NCI-H187 (cell line): ENCODE data around the gene RNU1-2.
"Not testable (repeated sequence)": the region's sequence is repeated elsewhere in the genome, so short reads cannot be mapped to it uniquely, and the experiment has no call there.

Experiments used
- DNase-seq, 2 experiments: peaks; one replicate each; lab custom pipeline; 2025; lab: John Stamatoyannopoulos, UW

RNU1-2 gene

GRCh38 chr1:16895598-16896315 lies at the start of gene RNU1-2:
Gene RNU1-2 (plus strand): TSS chr1:16895980.
- DNase-seq = peak; percentile 77 to 80

DNA sequence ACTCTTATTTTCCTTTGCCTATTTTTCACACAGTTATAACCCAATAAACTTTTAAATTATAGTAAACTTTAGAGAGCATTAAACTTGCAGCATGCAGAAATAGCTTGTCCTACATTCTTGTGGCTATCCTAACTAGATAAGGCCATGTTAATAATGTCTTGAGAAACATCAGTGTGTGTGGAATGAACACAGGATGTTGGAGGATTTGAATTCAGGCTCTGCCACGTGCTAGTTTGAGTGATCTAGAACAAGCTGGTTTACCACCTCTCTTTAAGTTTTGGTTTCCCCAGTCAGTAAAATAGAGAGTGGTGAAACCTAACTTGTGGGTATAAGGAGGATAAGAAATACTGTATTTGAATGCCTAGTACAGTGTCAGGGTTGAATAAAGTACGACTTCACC lies 39.6 kb upstream of the RNU1-2 start:
- not testable (repeated sequence) for DNase-seq

GRCh38 chr1:16859167-16860041 lies 36.4 kb upstream of the RNU1-2 start:
- not testable (repeated sequence) for DNase-seq

- not testable (repeated sequence) for DNase-seq
These were observed 35.7 kb upstream of the RNU1-2 start for GRCh38 chr1:16860048-16860447.

- not testable (repeated sequence) for DNase-seq
These were observed 33.9 kb upstream of the RNU1-2 start for GRCh38 chr1:16861832-16862245.

DNA sequence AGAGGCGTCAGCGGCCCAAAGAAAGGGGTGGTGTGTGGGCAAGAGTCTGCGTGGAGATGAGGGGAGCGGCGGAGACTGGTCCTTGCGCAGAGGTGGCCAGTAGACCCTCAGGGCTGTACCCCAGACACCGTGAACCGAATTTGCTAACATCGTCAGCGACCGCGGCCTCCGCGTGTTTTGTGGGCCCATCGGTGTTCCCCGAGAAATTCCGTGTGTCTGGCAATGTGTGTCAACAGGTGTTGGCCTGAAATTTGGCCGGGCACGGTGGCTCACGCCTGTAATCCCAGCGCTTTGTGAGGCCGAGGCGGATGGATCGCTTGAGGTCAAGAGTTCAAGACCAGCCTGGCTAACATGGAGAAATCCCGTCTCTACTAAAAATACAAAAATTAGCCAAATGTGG lies 33.4 kb upstream of the RNU1-2 start:
- DNase-seq = not testable (repeated sequence)

- DNase-seq = not testable (repeated sequence)
These were observed 32.8 kb upstream of the RNU1-2 start for GRCh38 chr1:16863024-16863423.

- DNase-seq = not testable (repeated sequence)
These were observed 28.7 kb upstream of the RNU1-2 start for GRCh38 chr1:16866926-16867707.

DNA sequence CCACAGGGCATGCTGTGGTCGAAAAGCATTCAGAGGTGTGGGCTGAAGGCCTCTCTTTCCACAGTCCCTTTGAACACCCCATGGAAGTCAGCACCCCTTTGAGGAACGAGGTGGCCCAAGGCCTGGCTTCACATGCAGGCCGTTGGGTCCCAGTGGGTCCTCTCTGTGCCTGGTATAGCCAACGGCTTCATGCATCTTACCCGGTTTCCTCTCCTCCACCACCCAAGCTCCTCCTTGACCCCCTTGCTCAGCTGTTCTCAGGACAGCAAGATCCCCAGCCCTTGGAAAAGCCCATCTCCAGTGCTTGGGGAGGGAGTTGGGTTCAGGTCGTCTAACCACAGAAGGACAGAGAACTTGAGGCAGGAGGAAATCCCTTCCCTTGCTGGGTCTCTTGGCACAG lies 27.0 kb upstream of the RNU1-2 start:
- DNase-seq = not testable (repeated sequence)

DNA sequence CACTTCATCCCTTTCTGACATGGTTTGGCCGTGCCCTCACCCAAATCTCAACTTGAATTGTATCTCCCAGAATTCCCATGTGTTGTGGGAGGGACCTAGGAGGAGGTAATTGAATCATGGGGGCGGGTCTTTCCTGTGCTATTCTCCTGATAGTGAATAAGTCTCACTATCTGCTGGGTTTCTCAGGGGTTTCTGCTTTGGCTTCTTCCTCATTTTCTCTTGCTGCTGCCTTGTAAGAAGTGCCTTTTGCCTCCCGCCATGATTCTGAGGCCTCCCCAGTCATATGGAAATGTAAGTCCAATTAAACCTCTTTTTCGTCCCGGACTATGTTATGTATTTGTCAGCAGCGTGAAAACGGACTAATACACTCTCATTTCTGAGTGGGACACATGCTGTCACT lies 25.8 kb upstream of the RNU1-2 start:
- DNase-seq = not testable (repeated sequence)

GRCh38 chr1:16871171-16871570 lies 24.6 kb upstream of the RNU1-2 start:
- DNase-seq = not testable (repeated sequence)

DNA sequence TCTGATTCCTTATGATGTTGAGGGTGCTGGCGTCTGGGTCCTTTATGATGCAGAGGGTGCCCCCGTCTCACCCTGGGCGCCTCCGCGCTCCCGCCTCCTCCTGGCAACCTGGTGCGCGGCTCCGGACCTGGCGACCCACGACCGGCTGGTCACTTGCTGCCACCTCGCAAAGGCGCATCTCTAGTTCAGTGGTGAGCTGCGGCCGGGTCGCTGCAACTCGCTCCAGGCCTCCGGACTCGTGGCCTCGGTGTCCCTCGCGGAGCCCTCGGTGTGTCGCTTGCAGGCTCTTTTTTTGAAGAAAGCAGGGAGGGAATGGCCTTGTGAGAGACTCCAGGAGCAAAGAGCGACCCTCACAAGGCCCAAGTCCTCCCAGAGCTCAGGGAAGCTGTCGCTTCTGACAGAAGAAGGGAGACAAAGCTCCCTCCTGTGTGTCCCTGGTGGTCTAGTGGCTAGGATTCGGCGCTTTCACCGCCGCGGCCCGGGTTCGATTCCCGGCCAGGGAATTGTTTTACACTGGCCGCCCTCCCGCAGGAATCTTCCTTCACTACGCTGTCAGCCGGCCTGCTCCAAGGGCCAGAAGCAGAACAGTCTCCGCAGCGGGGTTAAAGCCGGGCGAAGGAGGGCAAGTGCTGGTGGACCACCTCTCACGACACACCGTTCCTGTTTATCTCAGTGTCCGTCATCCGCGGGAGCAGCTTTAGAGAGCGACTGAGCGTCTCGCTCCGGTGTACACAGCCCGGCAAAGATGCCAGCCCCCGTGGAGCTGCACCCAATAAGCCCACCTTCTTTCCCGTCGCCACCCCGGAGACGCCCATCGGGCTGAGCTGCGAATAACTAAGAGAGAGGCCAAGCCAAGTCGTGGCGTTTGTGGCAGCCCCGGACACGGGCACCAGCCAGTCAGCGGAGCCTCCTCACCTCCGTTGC lies 23.4 kb upstream of the RNU1-2 start:
- DNase-seq = not testable (repeated sequence)

DNA sequence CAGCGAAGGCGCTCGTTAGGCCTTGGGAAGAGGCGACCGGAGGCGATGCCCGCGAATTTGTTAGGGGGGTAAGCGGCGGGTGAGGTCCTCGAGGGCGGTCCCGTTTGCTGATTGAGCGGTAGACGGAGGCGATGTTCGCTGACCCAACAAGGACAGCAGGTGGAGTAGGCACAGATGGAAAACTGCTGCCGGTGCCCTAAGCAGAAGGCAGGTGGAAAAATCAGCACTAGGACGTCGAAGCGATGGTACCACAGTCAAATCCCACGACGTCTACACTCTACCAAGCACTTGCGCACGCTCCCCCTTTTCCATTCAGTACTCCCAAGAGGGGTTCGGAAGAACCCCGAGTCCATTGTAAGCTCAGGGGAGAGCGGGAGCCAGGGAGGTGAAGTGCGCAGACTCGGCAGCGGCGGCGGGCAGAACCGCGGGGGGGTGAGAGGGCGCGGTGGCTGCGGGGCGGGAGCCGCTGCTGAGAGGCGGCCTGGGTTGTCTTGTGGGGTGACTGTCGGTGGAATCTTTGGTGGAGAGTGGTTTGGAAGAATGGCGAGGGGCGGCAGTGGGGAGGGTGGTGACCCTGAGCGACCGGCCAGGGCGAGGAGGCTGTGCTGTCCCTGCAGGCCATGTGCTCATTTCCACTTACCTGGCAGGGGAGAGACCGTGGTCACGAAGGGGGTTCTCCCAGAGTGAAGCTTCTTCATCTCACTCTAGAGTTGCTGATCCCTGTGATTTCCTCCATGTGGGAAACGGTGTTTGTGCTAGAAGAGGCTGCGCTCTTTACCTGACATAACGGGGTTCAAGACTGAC lies 22.5 kb upstream of the RNU1-2 start:
- peak in 1 of 2 experiments; percentile 8 for DNase-seq

DNA sequence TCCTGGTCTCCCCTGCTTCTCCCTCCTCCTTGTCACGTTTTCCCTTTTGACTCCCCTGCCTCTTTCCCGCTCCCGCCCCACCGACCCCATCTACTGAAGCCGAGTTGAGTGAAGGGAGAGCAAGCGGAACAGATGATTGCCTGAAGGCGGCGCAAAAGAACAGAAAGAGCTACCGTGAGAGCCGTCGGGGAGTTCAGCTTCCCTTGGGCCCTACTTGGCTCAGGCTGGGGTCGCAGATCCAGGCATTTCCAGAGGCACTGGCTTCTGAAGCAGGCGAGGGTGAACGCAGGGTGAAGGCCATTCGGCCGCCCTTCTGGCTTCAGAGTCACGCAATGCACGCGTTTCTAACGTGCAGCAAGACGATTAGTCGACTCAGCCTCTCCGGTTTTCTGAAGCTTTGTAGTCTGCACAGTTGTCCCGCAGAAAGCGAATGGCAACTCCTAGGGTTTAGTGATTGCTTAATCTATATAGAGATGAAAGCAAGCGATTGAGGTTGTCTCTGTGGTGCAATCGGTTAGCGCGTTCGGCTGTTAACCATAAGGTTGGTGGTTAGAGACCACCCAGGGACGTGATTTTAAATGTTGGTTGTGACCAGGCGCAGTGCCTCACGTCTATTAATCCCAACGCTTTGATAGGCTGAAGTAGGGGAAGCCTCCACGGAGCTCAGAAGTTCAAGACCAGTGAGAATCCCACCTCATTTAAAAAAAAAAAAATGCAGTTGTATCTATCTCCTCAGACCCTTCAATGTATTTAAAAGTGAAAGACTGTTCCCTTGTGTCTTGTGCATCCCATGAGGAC lies 20.6 kb upstream of the RNU1-2 start:
- not testable (repeated sequence) for DNase-seq

DNA sequence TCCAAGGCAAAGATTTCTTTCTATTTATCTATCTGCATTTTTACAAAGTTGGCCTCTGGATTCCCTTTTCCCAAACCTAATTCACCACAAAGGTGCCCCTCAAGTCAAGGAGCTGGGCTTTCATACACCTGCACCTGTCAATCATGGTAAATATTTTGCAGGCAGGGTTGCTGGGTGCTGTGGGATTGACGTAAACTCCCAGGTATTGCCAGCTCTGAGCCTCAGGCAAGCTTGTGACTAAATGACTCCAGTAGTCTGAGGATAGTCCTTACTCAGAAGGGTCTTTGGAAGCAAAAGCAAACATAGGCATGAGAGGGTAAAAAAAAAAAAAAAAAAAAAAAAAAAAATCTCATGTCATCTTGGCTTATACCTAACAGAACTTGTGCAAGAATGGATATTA lies 14.0 kb upstream of the RNU1-2 start:
- not testable (repeated sequence) for DNase-seq

DNA sequence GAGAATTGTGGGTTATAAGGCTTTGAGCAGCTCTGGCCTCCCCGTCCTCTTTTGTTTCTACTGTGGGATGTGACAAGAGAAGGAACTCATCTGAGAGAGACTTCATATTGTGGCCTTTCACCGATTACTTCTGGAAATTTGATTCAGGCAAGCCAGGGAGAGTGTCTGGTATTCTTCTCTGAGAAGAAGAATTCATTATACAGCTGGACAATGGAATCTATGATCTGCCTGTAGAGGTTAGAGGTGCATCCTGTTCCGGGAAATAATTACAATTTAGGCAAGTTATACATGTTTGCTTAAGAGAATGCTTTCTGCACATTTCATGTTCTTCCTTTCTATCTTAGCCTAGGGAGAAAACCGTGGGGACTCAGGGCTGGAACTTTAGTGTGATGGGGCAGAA lies 12.8 kb upstream of the RNU1-2 start:
- no peak for DNase-seq

DNA sequence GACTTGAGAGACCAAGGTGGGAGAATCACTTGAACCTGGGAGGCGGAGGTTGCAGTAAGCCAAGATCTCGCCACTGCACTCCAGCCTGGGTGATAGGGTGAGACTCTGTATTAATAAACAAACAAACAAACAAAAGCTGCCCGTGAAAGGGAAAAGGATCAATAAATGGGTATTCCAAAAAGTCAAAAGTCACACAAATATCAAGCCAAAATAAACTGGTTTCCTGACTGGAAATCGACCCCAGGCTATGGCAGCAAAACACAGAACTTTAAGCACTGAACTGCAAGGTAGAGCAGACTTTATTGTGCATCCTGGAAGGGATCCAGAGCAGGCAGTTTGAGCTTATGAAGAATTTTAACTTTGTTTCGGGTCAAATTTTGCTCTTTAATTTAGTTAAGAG lies 11.3 kb upstream of the RNU1-2 start:
- not testable (repeated sequence) for DNase-seq

GRCh38 chr1:16886860-16887605 lies 8.7 kb upstream of the RNU1-2 start:
- no peak for DNase-seq
